HEK293 (cell line): ENCODE measurements around the gene CYB5R4.

ENCODE experiments used
- GLI2 ChIP-seq: fragments of 450-650 bp; formaldehyde crosslinking; IDR thresholded peaks from 2 replicates; pipeline ENCODE4; 2017; ENCODE audit warnings: missing biosample characterization, missing genetic modification characterization, low read depth, borderline replicate concordance
- REPIN1 ChIP-seq: fragments of 450-650 bp; formaldehyde crosslinking; IDR thresholded peaks from 2 replicates; pipeline ENCODE4 v1.5.1; 2017; ENCODE audit warnings: missing biosample characterization, missing genetic modification characterization, low read depth
- ZBTB20 ChIP-seq: fragments of 450-650 bp; formaldehyde crosslinking; IDR thresholded peaks from 2 replicates; pipeline ENCODE4 v1.5.1; 2016; ENCODE audit warnings: missing biosample characterization, missing genetic modification characterization
- ZNF48 ChIP-seq: fragments of 450-650 bp; formaldehyde crosslinking; IDR thresholded peaks from 2 replicates; pipeline ENCODE4 v1.5.1; 2016; ENCODE audit warnings: missing biosample characterization, missing genetic modification characterization
- ZNF530 ChIP-seq: fragments of 450-650 bp; formaldehyde crosslinking; IDR thresholded peaks from 2 replicates; pipeline ENCODE4 v1.5.1; 2016; ENCODE audit warnings: low read depth, missing biosample characterization, missing genetic modification characterization
- ZNF580 ChIP-seq: fragments of 450-650 bp; formaldehyde crosslinking; IDR thresholded peaks from 2 replicates; pipeline ENCODE4 v1.5.1; 2016; ENCODE audit warnings: missing biosample characterization, missing genetic modification characterization
- ZNF596 ChIP-seq: fragments of 450-650 bp; IDR thresholded peaks from 2 replicates; pipeline ENCODE4 v1.5.0; 2018; ENCODE audit warnings: missing biosample characterization, mild to moderate bottlenecking, missing genetic modification characterization, moderate library complexity
- ZNF610 ChIP-seq: fragments of 450-650 bp; formaldehyde crosslinking; IDR thresholded peaks from 2 replicates; pipeline ENCODE4 v1.5.1; 2016; ENCODE audit warnings: missing biosample characterization, missing genetic modification characterization, borderline replicate concordance
- TF ChIP-seq, protein P1 (sequence below): fragments of 450-650 bp; formaldehyde crosslinking; IDR thresholded peaks from 2 replicates; pipeline ENCODE4 v1.5.1; 2016; ENCODE audit warnings: missing biosample characterization, missing genetic modification characterization
- TF ChIP-seq, protein P2 (sequence below): fragments of 450-650 bp; formaldehyde crosslinking; IDR thresholded peaks from 2 replicates; pipeline ENCODE4 v1.5.1; 2016; ENCODE audit warnings: missing biosample characterization, missing genetic modification characterization

DNA sequence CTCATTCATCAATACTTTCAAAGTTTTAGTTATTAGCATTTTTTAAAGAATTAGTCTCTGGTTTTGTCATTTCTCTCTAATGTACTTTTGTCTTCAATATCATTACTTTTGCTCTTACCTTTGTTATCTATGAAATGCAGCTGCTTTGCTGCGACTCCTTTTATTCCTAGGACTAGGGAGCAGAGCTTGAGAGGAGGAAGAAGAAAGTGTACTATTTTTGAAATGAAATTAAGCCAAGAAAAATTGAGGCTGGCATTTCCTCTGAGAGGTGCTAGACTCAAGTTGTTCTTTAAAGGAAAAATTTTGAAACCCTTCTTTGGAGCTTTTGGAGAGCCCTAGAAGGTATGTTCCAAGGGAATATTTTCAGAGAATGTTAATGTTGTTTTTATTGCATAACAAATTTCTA lies 125.8 kb downstream of the CYB5R4 start:
- TF ChIP-seq GLI2 (tag by site-specific recombination) (no peak), ZNF580 (no peak), ZNF530 (tag by site-specific recombination) (no peak), ZNF48 (tag by site-specific recombination) (no peak), ZNF610 (no peak), ZBTB20 (no peak), ZNF596 (tag by site-specific recombination) (no peak), REPIN1 (no peak)
- TF ChIP-seq, protein P1, sequence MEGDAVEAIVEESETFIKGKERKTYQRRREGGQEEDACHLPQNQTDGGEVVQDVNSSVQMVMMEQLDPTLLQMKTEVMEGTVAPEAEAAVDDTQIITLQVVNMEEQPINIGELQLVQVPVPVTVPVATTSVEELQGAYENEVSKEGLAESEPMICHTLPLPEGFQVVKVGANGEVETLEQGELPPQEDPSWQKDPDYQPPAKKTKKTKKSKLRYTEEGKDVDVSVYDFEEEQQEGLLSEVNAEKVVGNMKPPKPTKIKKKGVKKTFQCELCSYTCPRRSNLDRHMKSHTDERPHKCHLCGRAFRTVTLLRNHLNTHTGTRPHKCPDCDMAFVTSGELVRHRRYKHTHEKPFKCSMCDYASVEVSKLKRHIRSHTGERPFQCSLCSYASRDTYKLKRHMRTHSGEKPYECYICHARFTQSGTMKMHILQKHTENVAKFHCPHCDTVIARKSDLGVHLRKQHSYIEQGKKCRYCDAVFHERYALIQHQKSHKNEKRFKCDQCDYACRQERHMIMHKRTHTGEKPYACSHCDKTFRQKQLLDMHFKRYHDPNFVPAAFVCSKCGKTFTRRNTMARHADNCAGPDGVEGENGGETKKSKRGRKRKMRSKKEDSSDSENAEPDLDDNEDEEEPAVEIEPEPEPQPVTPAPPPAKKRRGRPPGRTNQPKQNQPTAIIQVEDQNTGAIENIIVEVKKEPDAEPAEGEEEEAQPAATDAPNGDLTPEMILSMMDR (tag by site-specific recombination): no peak
- TF ChIP-seq, protein P2, sequence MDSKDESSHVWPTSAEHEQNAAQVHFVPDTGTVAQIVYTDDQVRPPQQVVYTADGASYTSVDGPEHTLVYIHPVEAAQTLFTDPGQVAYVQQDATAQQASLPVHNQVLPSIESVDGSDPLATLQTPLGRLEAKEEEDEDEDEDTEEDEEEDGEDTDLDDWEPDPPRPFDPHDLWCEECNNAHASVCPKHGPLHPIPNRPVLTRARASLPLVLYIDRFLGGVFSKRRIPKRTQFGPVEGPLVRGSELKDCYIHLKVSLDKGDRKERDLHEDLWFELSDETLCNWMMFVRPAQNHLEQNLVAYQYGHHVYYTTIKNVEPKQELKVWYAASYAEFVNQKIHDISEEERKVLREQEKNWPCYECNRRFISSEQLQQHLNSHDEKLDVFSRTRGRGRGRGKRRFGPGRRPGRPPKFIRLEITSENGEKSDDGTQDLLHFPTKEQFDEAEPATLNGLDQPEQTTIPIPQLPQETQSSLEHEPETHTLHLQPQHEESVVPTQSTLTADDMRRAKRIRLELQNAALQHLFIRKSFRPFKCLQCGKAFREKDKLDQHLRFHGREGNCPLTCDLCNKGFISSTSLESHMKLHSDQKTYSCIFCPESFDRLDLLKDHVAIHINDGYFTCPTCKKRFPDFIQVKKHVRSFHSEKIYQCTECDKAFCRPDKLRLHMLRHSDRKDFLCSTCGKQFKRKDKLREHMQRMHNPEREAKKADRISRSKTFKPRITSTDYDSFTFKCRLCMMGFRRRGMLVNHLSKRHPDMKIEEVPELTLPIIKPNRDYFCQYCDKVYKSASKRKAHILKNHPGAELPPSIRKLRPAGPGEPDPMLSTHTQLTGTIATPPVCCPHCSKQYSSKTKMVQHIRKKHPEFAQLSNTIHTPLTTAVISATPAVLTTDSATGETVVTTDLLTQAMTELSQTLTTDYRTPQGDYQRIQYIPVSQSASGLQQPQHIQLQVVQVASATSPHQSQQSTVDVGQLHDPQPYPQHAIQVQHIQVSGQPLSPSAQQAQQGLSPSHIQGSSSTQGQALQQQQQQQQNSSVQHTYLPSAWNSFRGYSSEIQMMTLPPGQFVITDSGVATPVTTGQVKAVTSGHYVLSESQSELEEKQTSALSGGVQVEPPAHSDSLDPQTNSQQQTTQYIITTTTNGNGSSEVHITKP (tag by site-specific recombination): no peak
